Activated CD8-positive, alpha-beta memory T cell treated with anti-CD3 and anti-CD28 coated beads, Interleukin-2, amount 50 U/mL, for 1 hour (primary cell): ENCODE data around the gene SORBS1.

Source experiments
- DNase-seq: peaks from one replicate; pipeline ENCODE4 v3.0.0-alpha.2; 2020; ENCODE audit errors: extremely low read depth

Gene SORBS1

GRCh38 chr10:95459446-95460045, 101.6 kb downstream of the SORBS1 start:
- no peak for DNase-seq

GRCh38 chr10:95458871-95459270, 102.3 kb downstream of the SORBS1 start:
- DNase-seq = no peak

DNA sequence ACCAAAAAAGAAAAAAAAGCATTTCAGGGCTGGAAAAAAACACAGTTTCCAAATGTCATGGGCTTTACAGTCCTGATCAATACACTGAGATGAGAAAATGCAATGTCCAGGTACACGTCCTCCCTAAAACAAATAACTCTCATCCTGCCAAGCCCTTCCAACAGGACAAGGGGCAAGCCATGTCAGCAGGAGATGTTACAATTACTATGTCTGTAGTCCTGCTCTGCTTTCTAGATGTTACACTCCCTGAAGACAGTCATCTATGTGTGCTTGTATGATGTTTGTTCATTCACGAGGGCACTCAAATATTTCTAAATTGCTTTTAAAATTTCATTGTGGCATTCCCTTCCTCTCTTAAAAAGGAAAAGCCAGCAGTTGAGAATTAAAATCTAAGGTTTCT, 103.2 kb downstream of the SORBS1 start:
- no peak for DNase-seq

- DNase-seq = no peak
These were observed 103.8 kb downstream of the SORBS1 start for GRCh38 chr10:95457319-95457886.

GRCh38 chr10:95456516-95456915, 104.7 kb downstream of the SORBS1 start:
- no peak for DNase-seq

- DNase-seq = no peak
These were observed 106.2 kb downstream of the SORBS1 start for GRCh38 chr10:95454940-95455339.

DNA sequence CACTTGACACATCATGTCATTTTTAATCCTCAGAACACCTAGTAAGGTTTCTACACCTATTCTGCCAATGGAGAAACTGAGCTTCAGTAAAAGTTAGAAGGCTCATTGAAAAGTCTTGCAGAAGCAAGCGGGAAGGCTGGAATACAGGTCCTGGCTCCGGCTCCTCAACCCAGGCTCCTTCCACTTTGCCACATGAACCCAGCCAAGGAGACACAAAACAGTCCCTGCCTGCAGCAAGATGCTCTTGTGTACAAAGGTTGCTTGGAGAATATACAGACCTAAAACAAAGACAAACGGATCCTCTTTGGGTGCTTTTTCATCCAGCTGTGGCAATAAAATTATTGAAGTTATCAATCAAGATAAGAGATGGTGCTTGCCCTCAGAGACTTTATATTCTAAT, 106.8 kb downstream of the SORBS1 start:
- DNase-seq = no peak

- DNase-seq = no peak
These were observed 109.3 kb downstream of the SORBS1 start for GRCh38 chr10:95451568-95452524.

DNA sequence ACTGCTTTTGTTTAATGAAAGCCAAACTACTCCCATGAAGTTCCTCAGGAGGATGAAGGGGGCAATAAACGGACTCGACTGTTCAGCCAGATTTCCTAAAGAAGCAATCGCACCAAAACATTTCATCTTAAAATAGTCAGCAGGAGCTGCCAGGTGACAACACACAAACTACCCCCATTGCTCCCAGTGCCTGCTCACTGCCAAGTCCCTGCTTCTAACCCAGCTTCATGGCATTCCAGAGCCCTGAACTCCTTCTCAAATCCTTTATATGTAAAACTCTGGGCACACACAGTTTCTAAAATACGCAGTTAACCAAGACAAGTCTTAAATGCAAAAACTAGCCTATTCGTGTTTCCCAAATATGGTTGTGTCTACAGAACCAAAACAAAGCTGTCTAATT, 110.0 kb downstream of the SORBS1 start:
- DNase-seq = no peak

GRCh38 chr10:95450188-95450587, 111.0 kb downstream of the SORBS1 start:
- no peak for DNase-seq

DNA sequence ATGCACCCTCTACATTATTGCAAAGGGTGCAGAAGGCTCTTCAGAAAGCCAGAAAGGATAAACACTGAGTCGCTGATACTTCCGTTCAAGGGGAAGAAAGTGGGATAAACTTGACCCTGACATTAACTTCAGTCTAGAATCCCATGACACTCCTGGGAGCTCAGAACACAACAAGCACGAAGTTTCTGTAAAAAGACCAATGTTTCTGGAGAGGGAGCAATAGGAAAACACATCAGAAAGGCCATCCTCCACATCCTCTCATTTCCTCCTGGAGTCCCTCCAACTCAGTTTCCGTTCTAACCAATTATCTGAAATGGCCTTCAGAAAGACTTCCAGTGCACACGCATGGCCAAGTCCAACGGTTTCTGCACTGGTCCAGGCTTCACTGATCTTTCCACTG, 113.5 kb downstream of the SORBS1 start:
- DNase-seq = no peak

- DNase-seq = no peak
These were observed 115.2 kb downstream of the SORBS1 start for GRCh38 chr10:95445837-95446486.

GRCh38 chr10:95445223-95445836, 115.8 kb downstream of the SORBS1 start:
- no peak for DNase-seq

- no peak for DNase-seq
These were observed 116.4 kb downstream of the SORBS1 start for GRCh38 chr10:95444792-95445191.

DNA sequence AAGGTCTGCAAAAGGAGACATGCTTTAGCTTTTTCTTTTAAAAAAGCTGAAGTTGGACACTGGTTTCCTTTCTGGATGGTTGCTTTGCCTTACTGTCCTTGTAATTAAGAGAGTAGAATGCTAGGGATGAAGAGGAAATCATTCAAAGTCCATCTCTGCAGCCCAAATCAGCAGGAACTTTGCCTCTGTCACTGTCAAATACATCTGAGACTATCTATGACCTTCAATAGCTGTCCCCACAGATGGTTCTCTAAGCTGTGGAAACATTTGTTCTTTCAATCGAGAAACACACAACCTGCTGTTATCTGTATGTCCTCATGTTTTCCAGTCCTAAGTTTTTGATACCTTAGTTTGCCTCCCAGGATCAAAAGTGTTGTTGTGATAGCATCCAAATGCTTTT, 117.5 kb downstream of the SORBS1 start:
- DNase-seq = no peak

DNA sequence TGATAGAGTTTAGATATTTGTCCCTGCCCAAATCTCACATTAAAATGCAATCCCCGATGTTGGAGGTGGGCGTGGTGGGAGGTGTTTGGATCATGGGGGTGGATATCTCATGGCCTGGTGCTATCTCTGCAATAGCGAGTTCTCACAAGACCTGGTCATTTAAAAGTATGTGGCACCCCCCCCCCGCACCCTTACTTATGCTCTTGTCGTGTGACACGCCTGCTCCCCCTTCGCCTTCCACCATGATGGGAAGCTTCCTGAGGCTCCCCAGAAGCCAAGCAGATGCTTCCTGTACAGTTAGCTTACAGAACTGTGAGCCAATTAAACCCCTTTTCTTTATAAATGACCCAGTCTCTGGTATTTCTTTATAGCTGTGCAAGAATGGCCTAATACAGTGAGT, 118.8 kb downstream of the SORBS1 start:
- DNase-seq = no peak

DNA sequence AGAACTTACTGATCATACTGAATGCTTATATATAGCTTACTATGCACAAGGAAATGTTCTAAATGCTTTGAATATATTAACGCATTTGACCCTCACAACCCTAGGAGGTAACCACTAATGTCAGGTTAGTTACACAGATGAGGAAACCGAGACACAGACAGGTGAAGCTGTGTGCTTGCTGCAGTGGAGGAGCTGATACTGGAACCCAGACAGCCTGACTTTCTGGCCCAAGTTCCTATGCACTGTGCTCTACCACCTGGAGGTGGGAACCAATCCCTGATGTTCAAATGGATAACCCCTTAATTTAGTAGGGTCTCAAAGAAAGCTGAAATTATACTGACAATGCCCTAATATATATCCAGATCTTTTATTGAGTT, 119.6 kb downstream of the SORBS1 start:
- no peak for DNase-seq

- no peak for DNase-seq
These were observed 120.2 kb downstream of the SORBS1 start for GRCh38 chr10:95440756-95441546.

DNA sequence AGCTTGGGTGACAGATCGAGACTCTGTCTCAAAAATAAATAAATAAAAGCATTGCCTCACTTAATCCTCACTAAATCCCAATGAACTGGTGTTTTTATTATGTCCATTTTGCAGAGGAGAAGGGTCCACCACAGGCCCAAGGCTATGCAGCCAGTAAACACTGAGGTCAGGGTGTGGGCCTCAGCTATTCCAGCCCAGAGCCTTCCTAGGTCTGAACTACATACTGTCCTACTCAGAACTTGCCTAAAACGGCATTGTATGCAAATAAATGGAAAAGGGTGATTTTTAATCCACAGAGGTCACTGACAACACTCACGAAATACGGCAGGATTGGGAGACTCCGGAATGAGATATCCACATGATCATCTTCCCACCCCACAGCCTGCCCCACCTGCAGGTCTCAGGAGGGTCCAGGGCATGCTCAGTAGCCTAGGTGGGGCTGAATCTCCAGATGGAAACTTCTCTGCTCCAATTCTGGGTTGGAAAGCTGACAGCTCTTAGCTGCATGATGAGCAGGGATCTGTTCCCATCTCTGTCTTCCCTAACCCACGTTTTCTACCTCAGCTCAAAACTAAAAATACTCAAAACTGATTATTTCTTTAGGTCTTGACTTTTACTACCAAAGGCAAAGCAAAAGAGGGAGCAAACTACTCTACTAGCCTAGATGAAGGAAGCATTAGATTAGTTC, 121.0 kb downstream of the SORBS1 start:
- no peak for DNase-seq

DNA sequence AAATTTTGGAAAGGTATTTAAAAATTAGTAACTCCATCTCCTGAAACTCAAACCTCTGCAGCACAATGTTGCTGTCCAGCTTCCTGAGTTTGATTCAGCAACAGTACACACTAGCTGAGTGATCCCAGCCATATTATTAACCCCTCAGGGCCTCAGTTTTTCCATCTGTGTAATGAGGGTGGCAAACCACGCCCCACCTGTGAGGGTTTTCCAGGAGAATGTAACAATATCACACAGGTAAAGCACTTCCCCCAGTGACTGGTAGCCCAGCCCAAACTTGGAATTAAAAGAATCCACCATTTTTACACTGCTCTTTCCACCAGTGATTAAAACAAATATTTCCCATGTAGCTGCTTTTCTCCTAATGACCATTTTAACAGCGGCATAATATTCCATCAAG, 122.4 kb downstream of the SORBS1 start:
- DNase-seq = no peak

- DNase-seq = no peak
These were observed 123.5 kb downstream of the SORBS1 start for GRCh38 chr10:95437669-95438068.
